NB4 (cell line): ENCODE measurements around the gene SKAP1.

ENCODE experiments used
- DNase-seq: peaks from one replicate; pipeline ENCODE4 v3.0.0; 2010; ENCODE audit warnings: low read depth
- H3K4me3 ChIP-seq: one replicate; pipeline ENCODE4 v1.5.1; 2011; ENCODE audit warnings: mild to moderate bottlenecking, low read depth, low read length, moderate library complexity
- MYC ChIP-seq: IDR thresholded peaks from 2 replicates; pipeline ENCODE4 v1.6.1; 2011; ENCODE audit warnings: low read depth, low read length
- TF ChIP-seq, protein P1 (sequence below): IDR thresholded peaks from one replicate; pipeline ENCODE4 v1.5.1; 2012; ENCODE audit warnings: low read depth, low read length

SKAP1 gene

DNA sequence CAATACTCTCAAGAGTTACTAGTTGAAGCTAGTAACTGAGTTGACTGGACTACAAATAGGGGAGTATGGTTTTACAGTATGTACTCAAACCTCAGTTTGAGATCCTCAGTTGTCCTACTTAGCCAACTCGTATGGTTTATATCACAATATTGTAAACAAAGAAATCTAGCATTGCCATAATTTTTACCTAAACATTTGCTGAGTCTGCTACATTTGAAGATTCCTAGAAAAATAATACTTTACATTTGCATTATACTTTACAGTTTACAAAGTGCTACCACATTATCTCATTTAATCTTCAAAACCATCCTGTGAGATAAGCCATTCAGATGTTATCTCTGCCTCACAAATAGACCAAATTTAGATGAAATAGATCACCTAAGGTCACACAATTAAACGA is 345.1 kb downstream of the SKAP1 start:
- TF ChIP-seq, protein P1, sequence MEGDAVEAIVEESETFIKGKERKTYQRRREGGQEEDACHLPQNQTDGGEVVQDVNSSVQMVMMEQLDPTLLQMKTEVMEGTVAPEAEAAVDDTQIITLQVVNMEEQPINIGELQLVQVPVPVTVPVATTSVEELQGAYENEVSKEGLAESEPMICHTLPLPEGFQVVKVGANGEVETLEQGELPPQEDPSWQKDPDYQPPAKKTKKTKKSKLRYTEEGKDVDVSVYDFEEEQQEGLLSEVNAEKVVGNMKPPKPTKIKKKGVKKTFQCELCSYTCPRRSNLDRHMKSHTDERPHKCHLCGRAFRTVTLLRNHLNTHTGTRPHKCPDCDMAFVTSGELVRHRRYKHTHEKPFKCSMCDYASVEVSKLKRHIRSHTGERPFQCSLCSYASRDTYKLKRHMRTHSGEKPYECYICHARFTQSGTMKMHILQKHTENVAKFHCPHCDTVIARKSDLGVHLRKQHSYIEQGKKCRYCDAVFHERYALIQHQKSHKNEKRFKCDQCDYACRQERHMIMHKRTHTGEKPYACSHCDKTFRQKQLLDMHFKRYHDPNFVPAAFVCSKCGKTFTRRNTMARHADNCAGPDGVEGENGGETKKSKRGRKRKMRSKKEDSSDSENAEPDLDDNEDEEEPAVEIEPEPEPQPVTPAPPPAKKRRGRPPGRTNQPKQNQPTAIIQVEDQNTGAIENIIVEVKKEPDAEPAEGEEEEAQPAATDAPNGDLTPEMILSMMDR = no peak
- TF ChIP-seq MYC = no peak
- no peak for DNase-seq

More for the DNA sequence above, 345.1 kb downstream of the SKAP1 start:
- H3K4me3 ChIP-seq = no peak overlapping the region
